ENCODE data around the gene IL17RC.
"Not testable (repeated sequence)": the region's sequence is repeated elsewhere in the genome, so short reads cannot be mapped to it uniquely, and the experiment has no call there.

IL17RC gene

DNA sequence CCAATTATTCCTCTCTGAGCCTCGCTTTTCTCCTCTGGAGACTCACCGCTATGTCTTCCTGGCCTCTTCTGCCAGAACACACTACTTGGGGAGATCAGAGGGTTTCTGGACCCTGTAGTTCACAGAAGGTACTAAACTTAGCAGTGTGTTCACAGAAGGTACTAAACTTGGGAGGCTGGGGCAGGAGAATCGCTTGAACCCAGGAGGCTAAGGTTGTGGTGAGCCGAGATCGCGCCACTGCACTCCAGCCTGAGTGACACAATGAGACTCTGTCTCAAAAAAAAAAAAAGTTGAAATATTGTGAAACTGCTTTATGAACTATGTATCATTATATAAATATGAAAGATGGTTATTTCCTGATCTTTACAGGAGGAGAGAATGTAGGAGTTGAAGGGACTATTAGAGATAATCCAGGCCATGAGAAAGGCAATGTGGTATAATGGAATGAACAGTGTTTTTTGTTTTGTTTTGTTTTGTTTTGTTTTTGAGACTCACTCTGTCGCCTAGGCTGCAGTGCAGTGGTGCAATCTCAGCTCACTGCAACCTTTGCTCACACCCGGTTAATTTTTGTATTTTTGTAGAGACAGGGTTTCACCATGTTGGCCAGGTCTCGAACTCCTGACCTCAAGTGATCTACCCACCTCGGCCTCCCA, 20.0 kb upstream of the IL17RC start:
- DNase-seq: not testable (repeated sequence)

DNA sequence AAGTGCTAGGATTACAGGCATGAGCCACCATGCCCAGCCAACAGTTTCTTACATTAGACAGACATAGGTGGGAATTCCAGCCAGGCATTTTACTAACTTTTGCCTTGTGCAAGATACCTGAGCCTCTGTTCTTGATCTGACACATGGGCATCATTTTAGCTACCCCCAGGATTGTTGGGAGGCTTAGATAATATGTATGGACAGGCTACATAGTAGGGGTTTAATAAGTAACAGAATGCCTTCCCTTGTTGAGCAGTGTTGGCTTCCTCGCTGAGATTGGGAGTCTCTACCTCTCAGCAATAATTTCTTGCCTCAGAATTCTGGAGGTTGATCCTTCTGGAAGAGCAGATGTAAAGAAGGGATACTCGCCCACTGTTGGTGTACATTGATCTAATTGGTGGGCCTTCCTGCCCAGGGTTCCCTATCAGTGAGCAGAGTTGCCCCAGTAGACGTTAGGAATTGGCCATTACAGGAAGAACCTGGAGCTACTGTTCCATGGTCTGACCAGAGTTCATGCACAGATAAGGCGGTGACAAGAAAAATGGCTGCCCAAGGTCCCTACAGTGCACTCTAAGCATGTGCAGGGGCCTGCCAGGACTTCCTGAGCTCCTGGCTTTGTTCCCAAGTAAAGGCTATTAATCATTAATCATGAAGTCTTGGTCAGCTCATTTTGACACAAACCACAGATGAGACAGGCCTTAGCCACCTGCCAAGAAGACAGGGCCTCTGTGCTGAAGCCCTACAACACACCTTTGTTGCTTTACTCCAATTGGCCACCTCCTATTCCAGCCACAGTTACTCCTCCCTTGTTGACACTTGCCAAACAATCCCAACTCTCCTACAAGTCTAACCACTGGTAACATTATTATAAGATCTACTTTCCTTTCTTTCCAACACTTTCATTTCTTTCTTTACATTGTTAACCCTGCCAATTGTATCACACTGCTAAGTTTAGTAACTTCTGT, 19.2 kb upstream of the IL17RC start:
- DNase-seq: no peak

DNA sequence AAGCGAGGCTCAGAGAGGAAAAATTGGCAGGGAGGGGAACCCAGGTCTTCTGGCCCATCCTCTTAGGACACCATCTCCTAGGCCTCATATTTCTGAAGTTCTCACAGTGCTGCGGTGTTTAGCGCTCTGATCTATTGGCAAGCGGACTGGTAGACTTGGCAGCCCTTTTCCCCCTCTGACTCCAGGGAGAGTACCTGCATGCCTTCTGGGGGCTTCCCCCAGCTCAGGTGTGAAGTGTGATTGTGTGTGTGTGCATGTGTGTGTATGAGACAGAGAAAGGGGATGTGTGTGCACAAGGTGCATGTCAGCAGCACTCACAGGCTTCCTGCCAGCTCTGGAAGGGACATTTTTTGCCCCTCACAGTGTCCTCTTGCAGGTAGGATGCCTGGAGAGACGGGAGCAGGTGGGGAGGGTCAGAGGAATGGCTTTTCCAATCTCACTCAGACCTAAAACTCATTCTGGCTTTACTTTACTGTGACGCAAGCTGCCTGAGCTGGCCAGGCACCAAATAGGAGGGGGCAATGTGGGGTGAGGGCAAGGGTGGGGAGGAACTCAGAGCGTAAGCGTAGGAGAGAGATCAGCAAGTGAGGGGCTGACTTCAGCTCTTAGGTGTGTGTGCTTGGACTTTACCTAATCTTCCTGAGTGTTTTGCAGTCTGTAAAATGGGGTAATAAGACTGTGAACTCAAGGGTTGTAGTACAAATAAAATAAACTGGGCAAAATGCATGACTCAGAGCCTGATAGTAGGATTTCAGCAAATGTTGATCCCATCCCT, 18.2 kb upstream of the IL17RC start:
- no peak for DNase-seq

DNA sequence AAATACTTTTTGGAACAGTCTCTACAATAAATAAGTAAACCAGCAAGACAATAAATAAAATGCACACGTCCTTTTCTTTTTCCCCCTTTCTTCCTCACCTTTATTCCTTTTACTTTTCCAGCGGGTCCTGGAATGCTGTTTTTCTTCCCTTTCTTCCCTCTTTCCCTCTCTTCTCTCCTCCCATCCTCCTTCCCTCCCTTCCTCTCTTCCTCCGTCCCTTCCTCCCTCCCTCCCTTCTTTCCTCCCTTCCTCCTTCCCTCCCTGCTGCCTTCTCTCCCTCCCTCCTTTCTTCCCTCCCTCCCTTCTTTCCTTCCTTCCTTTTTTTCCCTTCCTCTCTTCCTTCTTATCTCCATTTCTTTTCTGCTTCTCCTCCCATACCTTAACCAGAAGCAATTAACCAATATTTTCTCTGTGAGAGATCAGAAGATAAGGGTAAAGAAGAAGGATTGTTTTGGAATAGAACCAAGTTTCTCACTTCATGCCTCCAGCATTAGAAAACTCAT, 17.6 kb upstream of the IL17RC start:
- DNase-seq: no peak

DNA sequence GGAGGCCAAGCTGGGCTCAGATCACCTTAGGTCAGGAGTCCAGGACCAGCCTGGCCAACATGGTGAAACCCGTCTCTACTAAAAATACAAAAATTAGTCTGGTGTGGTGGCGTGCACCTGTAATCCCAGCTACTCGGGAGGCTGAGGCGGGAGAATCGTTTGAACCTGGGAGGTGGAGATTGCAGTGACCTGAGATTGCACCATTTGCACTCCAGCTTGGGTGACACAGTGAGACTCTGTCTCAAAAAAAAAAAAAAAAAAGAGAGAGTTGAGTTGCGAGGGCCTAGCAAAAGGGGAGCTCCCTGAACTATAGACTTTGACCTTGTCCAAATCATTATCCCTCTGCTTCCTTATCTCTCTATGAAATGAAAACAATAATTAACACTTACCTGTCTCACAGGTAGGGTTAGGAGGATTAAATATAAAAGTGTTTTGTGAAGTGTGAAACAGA, 15.9 kb upstream of the IL17RC start:
- not testable (repeated sequence) for DNase-seq

DNA sequence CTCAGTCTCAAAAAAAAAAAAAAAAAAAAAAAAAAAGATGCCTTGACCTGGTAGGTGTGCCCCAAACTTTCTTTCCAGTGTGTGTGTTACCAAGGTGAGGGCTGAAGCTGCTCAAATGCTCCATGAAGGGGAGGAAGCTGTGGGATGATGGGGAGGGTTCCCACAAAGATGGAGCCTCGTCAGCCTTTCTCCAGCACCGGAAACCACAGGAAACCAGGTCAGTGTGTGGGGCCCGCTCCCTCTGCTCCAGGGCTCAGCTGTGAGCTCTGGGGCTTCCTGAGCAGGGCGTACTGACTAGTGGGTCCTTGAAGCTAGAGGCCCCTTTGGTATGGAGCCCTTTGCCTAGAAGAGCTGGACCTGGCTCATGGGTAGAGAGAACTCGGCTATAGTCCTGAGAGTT, 14.9 kb upstream of the IL17RC start:
- DNase-seq: no peak

DNA sequence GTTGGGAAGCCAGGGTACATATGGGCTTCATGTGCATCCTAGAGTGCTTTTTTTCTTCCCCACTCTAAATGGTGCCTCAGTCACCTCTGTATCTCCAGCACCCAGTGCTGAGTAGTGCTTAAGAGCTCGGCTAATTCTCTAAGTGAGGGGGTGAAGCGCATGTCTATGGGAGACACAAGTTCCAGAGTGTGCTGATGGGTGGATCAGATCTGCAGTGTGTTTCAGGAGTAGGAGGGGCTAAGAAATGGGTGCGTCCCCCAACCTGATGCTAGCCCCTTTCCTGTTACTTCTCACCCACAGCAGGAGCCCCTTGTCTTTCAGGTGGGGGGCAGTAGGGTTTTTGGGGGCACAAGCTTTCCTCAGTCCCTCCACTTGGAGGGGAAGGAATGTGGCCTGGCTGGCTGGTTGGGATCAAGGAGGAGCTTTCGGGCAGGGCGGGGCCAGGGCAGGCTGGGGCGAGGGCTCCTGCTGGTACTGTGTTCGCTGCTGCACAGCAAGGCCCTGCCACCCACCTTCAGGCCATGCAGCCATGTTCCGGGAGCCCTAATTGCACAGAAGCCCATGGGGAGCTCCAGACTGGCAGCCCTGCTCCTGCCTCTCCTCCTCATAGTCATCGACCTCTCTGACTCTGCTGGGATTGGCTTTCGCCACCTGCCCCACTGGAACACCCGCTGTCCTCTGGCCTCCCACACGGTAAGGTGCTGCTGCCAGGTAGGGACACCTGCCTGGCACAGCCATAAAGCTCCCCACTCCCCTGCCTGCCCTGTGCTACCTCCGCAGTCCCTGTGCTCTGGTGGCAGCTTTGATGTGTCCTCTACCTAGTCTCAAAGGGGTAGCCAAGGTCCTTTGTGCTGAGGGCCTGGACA, 14.3 kb upstream of the IL17RC start, which contains the start of gene IL17RE:
Gene IL17RE, plus strand, starts transcription at position 477 of the 866 bp plus-strand sequence. Its CDS starts 85 bp downstream, at position 562.
- no peak for DNase-seq

DNA sequence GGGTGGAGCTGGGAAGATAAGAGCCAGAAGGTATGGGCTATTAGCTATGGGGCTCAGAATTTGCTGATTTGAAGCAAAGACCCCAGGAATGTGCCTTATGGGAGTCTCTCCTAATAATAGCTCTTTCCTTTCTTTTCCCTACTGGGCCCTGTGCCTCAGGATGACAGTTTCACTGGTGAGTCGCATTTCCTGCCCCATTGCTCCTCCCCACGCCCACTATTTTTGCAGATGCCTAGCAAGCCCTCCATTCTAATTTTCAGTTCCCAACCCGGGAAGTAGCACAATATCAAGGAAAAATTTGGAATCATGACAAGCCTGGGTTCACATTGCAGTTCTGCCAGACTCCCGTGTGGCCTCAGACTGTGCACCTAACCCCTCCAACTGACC, 13.7 kb upstream of the IL17RC start:
- DNase-seq: peak in 1 of 2 experiments; percentile 53

- no peak for DNase-seq
Observed at GRCh38 chr3:9903904-9904303, 13.0 kb upstream of the IL17RC start.

GRCh38 chr3:9906480-9906879, 10.4 kb upstream of the IL17RC start:
- DNase-seq: no peak

DNA sequence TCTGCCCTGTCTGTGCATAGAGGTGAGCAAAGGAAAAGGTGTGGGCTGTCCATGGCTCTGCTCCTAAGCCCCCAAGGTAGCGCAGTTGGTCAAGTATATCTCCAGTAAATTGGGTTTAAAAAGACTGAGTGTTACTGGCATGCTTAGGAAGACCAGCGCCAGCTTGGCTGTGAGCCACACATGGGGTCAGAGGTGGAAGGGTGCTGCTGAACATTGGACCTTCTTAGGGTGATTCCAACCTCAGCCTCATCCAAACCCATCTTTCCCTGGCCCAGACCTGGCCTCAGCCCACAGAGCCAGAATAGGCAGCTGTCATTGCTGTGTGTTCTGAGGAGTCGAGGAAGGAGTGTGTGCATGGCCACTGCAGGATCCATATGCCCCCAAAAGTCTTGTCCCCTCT, 8.6 kb upstream of the IL17RC start:
- no peak for DNase-seq

DNA sequence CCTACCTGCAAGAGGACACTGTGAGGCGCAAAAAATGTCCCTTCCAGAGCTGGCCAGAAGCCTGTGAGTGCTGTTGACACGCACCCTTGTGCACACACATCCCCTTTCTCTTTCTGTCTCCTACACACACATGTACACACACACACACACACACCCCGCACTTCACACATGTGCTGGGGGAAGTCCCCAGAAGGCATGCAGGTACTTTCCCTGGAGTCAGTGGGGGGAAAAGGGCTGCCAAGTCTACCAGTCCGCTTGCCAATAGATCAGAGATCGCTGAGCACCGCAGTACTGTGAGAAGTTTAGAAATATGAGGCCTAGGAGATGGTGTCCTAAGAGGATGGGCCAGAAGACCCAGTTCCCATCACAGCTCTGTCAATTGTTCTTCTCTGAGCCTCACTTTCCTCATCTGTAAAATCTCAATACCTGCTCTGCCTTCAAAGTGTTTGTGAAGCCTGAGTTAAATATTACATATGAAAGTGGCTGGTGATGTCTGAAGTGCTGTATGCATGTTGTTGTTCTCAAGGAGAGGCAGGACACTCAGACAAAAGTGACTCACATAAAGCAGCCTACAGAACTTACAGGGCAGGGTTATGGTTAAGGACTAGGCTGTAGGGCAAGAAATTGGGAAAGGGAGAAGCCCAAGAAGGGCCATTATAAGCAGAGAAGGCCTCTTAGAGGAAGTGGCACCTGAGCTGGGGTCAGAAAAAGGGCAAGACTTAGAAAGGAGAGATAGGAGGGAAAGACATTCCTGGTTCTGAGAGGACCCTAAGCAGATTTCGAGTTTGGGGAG, 7.5 kb upstream of the IL17RC start:
- DNase-seq: no peak

DNA sequence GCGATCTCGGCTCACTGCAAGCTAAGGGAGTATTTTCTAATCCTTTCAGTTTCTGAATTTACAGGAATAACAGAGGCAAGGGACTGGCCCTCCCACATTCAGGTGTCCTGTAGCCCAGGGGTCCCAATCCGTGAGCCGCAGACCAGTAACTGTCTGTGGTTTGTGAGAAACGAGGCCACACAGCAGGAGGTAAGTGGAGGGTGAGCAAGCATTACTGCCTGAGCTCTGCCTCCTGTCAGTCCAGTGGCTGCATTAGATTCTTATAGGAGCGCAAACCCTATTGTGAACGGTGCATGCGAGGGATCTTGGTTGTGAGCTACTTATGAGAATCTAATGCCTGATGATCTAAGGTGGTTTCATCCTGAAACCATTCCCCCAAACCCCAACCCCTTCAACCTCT, 5.0 kb upstream of the IL17RC start:
- DNase-seq: no peak

DNA sequence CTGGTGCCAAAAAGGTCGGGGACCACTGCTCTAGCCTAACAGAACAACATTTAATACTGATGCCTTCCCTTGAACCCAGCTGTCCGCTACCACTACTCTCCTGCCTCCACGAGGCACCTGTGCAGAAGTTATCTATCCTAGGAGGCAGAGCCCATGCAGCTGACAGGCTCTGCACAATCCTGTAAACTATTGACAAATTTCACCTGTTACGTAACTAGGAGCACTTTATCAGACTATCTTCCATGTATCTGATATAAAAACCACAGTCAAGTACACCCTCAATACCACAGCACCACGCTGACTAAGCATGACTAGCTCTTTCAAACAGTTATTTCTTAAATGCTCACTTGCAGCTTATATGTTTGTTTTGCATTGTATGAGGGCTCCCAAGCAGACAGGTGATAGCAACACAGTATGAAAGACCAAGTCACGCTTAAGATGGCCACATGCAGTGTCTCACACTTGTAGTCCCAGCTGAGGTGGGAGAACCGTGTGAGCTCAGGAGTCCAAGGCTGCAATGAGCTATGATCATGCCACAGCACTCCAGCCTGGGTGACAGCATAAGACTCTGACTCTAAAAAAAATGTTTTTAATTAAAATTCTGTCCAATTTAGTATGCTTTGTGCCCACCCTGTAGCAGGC, 4.5 kb upstream of the IL17RC start:
- DNase-seq: no peak

DNA sequence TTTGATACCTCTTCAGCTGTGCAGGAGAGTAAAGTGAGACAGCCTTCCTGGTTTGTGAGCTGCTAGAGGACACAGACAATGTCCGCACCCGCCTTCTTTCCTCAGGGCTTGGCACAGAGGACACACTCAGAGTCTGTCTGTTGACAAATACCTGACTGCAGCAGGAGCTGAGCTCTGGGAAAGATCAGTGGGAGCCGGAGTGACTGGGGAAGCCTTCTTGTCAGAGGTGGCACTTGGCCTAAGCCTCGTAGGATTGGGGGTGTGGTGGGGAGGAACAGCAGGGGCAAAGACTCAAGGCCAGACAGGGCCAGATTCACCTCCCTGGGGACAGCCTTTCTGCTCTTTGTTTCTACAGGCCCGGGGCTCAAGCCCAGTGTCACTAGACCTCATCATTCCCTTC, 3.3 kb upstream of the IL17RC start:
- no peak for DNase-seq

GRCh38 chr3:9914011-9914410, 2.9 kb upstream of the IL17RC start:
- no peak for DNase-seq

DNA sequence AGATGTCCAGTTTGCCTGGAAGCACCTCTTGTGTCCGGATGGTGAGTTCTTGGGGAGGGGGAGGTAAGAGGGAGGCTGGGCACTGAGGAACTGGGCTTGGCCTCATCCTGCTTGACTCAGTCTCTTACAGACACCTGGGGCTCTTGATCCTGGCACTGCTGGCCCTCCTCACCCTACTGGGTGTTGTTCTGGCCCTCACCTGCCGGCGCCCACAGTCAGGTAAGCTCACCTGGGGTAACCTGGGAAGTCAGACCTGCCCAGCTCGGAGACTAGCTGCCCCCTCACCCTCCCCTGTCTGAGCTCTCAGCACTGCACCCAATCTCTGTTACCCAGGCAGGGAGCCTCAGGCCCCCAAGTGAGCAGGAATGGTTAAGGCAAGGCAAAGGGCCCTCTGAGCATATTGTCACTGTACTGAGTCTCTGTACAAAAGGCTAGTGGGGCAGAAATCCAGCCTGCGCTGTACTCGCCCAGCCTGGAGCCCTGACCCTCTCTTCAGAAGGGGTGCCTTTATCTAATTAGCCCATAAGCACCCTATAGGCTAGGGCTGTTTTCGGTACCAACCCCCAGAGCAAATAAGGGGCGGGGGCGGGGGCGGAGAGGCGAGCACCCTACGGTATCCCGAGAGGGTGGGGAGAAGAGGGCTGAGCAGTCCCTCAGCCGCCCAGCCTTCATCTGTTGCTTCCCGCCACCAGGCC, 2.2 kb upstream of the IL17RC start:
- DNase-seq: peak in 1 of 2 experiments; percentile 31

GRCh38 chr3:9915254-9916141, 1.4 kb upstream of the IL17RC start:
- DNase-seq: peak in 1 of 2 experiments; percentile 23

- no peak for DNase-seq
Observed at GRCh38 chr3:9916346-9916733, 558 bp upstream of the IL17RC start.
